HL-60 (cell line): Measurements from ENCODE around the gene GSTA2.
"Not testable (repeated sequence)": the region's sequence is repeated elsewhere in the genome, so short reads cannot be mapped to it uniquely, and the experiment has no call there.

ENCODE experiments used
- CTCF ChIP-seq: IDR thresholded peaks from one replicate; pipeline ENCODE4 v1.5.1; 2011; ENCODE audit warnings: low read length, control low read depth, inconsistent platforms; ENCODE audit not compliant: insufficient read depth
- GABPA ChIP-seq: IDR thresholded peaks from 2 replicates; pipeline ENCODE4 v1.6.1; 2012; ENCODE audit warnings: low read depth
- POLR2AphosphoS5 ChIP-seq: IDR thresholded peaks from 2 replicates; pipeline ENCODE4 v1.6.1; 2012; ENCODE audit warnings: low read depth
- REST ChIP-seq: IDR thresholded peaks from 2 replicates; pipeline ENCODE4 v1.6.1; 2012; ENCODE audit warnings: low read depth; ENCODE audit not compliant: insufficient replicate concordance

- not testable (repeated sequence) for TF ChIP-seq CTCF, REST, POLR2AphosphoS5, GABPA
Observed at GRCh38 chr6:52757651-52758338, 5.5 kb downstream of the GSTA2 start.
